NB4 (cell line): ENCODE measurements around the gene ACIN1.

ENCODE experiments used
- DNase-seq: peaks from one replicate; pipeline ENCODE4 v3.0.0; 2010; ENCODE audit warnings: low read depth
- H3K4me3 ChIP-seq: one replicate; pipeline ENCODE4 v1.5.1; 2011; ENCODE audit warnings: mild to moderate bottlenecking, low read depth, low read length, moderate library complexity
- CTCF ChIP-seq: IDR thresholded peaks from one replicate; pipeline ENCODE4 v1.5.1; 2012; ENCODE audit warnings: low read depth, low read length
- MAX ChIP-seq: IDR thresholded peaks from 2 replicates; pipeline ENCODE4 v1.6.1; 2011; ENCODE audit warnings: low read depth, low read length
- MYC ChIP-seq: IDR thresholded peaks from 2 replicates; pipeline ENCODE4 v1.6.1; 2011; ENCODE audit warnings: low read depth, low read length
- POLR2A ChIP-seq: IDR thresholded peaks from 2 replicates; pipeline ENCODE4 v1.6.1; 2011; ENCODE audit warnings: mild to moderate bottlenecking; ENCODE audit not compliant: insufficient read length; ENCODE audit errors: extremely low read depth

The ACIN1 gene

GRCh38 chr14:23021889-23022442 is 73.0 kb downstream of the ACIN1 start:
- H3K4me3 ChIP-seq, result no peak overlapping the region
- TF ChIP-seq CTCF, result no peak
- no peak for TF ChIP-seq MYC
- TF ChIP-seq POLR2A, result no peak
- TF ChIP-seq MAX, result no peak
- no peak for DNase-seq

GRCh38 chr14:23021434-23021833 is 73.5 kb downstream of the ACIN1 start:
- TF ChIP-seq CTCF (no peak), POLR2A (no peak), MYC (no peak), MAX (no peak)
- no peak overlapping the region for H3K4me3 ChIP-seq

GRCh38 chr14:23020143-23021128 is 74.5 kb downstream of the ACIN1 start:
- TF ChIP-seq CTCF (no peak), POLR2A (no peak), MYC (no peak), MAX (no peak)
- no peak overlapping the region for H3K4me3 ChIP-seq
- no peak for DNase-seq

More at GRCh38 chr14:23021434-23021833, 73.5 kb downstream of the ACIN1 start:
- DNase-seq, result no peak

- H3K4me3 ChIP-seq, result no peak overlapping the region
- TF ChIP-seq MYC (no peak), POLR2A (no peak), MAX (no peak), CTCF (no peak)
- no peak for DNase-seq
Observed at GRCh38 chr14:23018107-23018506, 76.8 kb downstream of the ACIN1 start.

- H3K4me3 ChIP-seq, result no peak overlapping the region
- TF ChIP-seq CTCF (no peak), POLR2A (no peak), MYC (no peak), MAX (no peak)
- no peak for DNase-seq
Observed at GRCh38 chr14:23017091-23017490, 77.8 kb downstream of the ACIN1 start.
